ENCODE measurements around the gene WNT6.

GRCh38 chr2:218861645-218862318, 2.2 kb downstream of the WNT6 start:
- TF ChIP-seq CTCF (IDR thresholded peaks at IDR 0.05) (no peak), ZFX (IDR thresholded peaks at IDR 0.05; ENCODE audit: borderline replicate concordance) (no peak)
